ENCODE data around the gene ITIH2. TPM values are rescaled to one million over a fixed set of nuclear protein-coding genes. Genes with fewer than 3 reads are reported as not detected.
"Not testable (repeated sequence)": the region's sequence is repeated elsewhere in the genome, so short reads cannot be mapped to it uniquely, and the experiment has no call there.

Gene ITIH2
- total and polyA plus RNA-seq, 4 donors: 23.4 to 128 (median 30.2) TPM

DNA sequence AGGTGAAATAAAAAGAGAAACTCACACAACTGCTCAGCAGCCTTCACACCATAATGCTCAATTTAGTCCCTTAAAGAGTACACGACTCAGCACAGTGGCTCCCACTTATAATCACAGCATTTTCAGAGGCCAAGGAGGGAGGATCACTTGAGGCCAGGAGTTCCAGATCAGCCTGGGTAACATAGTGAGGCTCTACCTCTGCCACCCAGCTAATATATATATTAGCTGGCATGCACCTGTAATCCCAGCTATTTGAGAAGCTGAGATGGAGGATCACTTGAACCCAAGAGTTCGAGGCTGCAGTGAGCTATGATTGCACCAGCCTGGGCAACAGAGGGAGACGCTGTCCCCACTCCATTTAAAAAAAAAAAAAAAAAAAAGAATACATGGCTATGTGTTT, 2.2 kb downstream of the ITIH2 start:
- 100% methylated on average over 1 of the region's 3 CpGs for whole genome bisulfite sequencing (ENCODE audit: insufficient coverage)
- H3K9me3 ChIP-seq (ENCODE audit: control insufficient read depth, insufficient read depth, low read length): no peaks in the 10 kb centered on the region
- no peak overlapping the region for H3K27ac ChIP-seq (ENCODE audit: low read depth, low read length)
- no peak for DNase-seq (ENCODE audit: low read depth in 4 of 6, low spot score in 6 of 6)
- no peaks in the 10 kb centered on the region for H3K27me3 ChIP-seq (ENCODE audit: control insufficient read depth, insufficient read depth, low read length)
- no peak overlapping the region for H3K4me3 ChIP-seq (ENCODE audit: low read depth, low read length)
- no peaks in the 10 kb centered on the region for H3K4me1 ChIP-seq (ENCODE audit: control insufficient read depth, insufficient read depth, low read length)
- no peaks in the 10 kb centered on the region for H3K36me3 ChIP-seq (ENCODE audit: control insufficient read depth, insufficient read depth, low read length)

DNA sequence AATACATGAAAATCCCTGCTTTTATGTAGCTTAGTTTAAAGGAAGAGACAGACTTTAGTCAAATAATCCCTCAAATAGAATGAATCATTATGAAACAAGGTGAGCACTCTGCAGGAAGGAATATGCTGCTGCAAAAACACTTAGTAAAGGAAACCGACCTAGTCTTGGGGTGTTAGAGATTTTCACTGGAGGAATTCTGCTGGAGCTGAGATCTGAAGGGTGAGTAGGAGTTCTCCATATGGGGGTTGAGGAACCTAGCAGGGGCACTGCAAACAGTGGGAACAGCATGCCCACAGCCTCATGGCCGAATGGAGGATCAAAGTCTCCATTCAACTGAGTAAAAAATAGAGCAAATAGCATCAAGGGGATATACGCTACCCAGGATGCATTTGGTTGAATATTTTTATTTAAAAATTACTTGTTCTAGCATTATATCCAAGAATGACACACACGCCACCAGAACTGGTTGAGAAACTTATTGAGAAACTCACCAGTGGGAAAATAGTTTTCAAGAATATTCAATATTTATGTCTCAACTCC, 3.5 kb downstream of the ITIH2 start:
- 80% methylated on average over 1 of the region's 4 CpGs for WGBS (ENCODE audit: insufficient coverage)

DNA sequence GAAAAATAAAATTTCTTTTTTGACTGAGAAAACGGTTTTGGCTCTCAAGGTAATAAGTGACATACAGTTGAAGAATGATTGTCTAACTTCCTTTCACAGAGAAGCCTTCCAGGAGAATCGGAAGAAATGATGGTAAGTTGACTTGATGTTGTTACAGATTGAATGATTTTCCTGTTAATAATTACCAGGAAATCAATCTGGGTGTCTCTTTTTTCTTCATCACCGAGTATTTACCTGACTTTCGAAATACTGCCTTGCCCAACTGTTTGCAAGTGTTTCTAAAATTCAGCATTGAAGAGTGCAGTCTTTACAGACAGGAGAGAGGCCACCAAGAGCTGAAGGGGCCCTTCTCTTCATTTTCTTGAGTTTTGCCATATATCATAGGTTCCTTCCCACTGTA, 4.0 kb downstream of the ITIH2 start:
- WGBS (ENCODE audit: insufficient coverage): no CpG with 5 or more reads among the region's 4 CpGs
- H3K4me3 ChIP-seq (ENCODE audit: low read depth, low read length): no peak overlapping the region
- no peaks in the 10 kb centered on the region for H3K4me1 ChIP-seq (ENCODE audit: control insufficient read depth, insufficient read depth, low read length)
- no peaks in the 10 kb centered on the region for H3K36me3 ChIP-seq (ENCODE audit: control insufficient read depth, insufficient read depth, low read length)
- H3K27me3 ChIP-seq (ENCODE audit: control insufficient read depth, insufficient read depth, low read length): no peaks in the 10 kb centered on the region
- H3K27ac ChIP-seq (ENCODE audit: low read depth, low read length): no peak overlapping the region
- no peak for DNase-seq (ENCODE audit: low read depth in 4 of 6, low spot score in 6 of 6)
- no peaks in the 10 kb centered on the region for H3K9me3 ChIP-seq (ENCODE audit: control insufficient read depth, insufficient read depth, low read length)

More for the DNA sequence above, 3.5 kb downstream of the ITIH2 start:
- no peak for DNase-seq (ENCODE audit: low read depth in 4 of 6, low spot score in 6 of 6)
- Histone ChIP-seq H3K4me1 (ENCODE audit: control insufficient read depth, insufficient read depth, low read length) (no peaks in the 10 kb centered on the region), H3K9me3 (ENCODE audit: control insufficient read depth, insufficient read depth, low read length) (no peaks in the 10 kb centered on the region), H3K27ac (ENCODE audit: low read depth, low read length) (no peak overlapping the region), H3K4me3 (ENCODE audit: low read depth, low read length) (no peak overlapping the region), H3K36me3 (ENCODE audit: control insufficient read depth, insufficient read depth, low read length) (no peaks in the 10 kb centered on the region), H3K27me3 (ENCODE audit: control insufficient read depth, insufficient read depth, low read length) (no peaks in the 10 kb centered on the region)

DNA sequence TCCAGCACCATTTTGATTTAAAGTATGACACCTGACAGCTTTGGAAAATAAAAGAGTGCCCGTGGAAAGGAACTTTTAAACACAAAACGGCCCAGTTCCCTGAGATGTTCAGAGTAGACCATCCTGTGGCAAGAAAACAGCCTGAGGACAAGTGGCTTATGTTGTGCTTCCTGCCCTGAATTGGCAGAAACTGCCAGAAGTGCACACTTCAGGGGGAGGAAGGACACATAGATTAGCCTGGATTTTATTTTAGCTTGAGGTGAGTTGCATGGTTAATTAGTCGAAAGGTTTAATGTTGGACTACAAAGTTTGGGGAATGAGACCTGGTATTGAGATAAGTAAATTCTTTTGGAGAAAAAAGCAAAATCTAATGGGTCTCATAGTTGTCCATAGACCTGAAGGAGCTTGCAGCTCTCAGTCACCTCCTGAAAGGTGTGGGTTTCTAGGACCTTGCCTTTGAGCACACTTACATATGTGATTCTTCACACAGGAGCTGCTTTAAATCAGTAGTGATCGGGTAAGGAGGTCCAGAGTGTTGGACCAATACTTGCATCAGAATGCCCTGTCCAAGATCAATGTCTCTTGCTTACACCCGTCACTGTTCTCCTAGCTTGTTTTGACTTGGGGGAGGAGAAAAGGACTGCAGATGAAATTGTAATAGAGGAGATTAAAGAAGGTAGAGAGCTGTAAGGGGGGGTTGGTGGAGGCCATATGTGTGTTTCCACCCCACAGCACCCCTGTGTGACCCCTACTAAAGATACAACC, 4.9 kb downstream of the ITIH2 start:
- H3K4me1 ChIP-seq (ENCODE audit: control insufficient read depth, insufficient read depth, low read length): no peaks in the 10 kb centered on the region
- H3K27ac ChIP-seq (ENCODE audit: low read depth, low read length): no peak overlapping the region
- DNase-seq (ENCODE audit: low read depth in 4 of 6, low spot score in 6 of 6): no peak
- H3K4me3 ChIP-seq (ENCODE audit: low read depth, low read length): no peak overlapping the region
- no peaks in the 10 kb centered on the region for H3K36me3 ChIP-seq (ENCODE audit: control insufficient read depth, insufficient read depth, low read length)
- H3K9me3 ChIP-seq (ENCODE audit: control insufficient read depth, insufficient read depth, low read length): no peaks in the 10 kb centered on the region
- WGBS (ENCODE audit: insufficient coverage): 85% methylated on average over 4 of the region's 5 CpGs
- no peaks in the 10 kb centered on the region for H3K27me3 ChIP-seq (ENCODE audit: control insufficient read depth, insufficient read depth, low read length)

DNA sequence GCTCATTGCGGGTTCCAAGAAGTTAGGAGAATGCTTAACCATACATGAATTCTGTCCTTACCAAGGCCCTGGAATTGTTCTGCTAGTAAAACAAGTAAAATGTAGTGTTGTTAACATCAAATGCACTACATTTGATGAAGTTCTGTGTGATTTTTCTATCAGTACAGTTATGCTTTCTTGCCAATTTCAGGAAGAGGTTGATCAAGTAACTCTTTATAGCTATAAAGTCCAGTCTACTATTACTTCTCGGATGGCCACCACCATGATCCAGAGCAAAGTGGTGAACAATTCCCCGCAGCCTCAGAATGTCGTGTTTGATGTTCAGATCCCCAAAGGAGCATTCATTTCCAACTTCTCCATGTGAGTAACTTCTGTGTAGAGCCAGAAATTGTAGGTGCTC, 5.7 kb downstream of the ITIH2 start:
- WGBS (ENCODE audit: insufficient coverage): no CpG with 5 or more reads among the region's 4 CpGs
- Histone ChIP-seq H3K4me3 (ENCODE audit: low read depth, low read length) (no peak overlapping the region), H3K36me3 (ENCODE audit: control insufficient read depth, insufficient read depth, low read length) (no peaks in the 10 kb centered on the region), H3K27me3 (ENCODE audit: control insufficient read depth, insufficient read depth, low read length) (no peaks in the 10 kb centered on the region), H3K27ac (ENCODE audit: low read depth, low read length) (no peak overlapping the region), H3K9me3 (ENCODE audit: control insufficient read depth, insufficient read depth, low read length) (no peaks in the 10 kb centered on the region), H3K4me1 (ENCODE audit: control insufficient read depth, insufficient read depth, low read length) (no peaks in the 10 kb centered on the region)
- no peak for DNase-seq (ENCODE audit: low read depth in 4 of 6, low spot score in 6 of 6)

DNA sequence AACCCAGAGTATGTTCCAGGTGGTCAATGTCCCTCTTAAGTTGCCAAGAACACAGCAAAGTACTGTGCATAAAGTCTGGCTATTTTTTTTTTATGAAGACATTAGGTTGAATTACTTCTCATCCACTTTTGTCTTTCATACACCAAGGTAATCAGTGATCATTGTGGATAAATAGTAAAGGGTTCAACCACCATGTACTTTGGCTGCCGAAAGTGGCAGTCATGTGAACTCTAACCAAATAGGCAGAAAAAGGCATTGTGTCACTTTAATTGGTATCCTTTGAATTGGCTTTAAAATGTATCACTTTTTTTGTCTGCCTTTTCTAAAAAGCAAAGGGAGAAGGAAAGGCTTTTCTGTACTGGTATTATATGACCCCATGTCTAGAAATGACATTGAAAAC, 7.3 kb downstream of the ITIH2 start:
- Histone ChIP-seq H3K36me3 (ENCODE audit: control insufficient read depth, insufficient read depth, low read length) (no peaks in the 10 kb centered on the region), H3K4me1 (ENCODE audit: control insufficient read depth, insufficient read depth, low read length) (no peaks in the 10 kb centered on the region), H3K9me3 (ENCODE audit: control insufficient read depth, insufficient read depth, low read length) (no peaks in the 10 kb centered on the region), H3K27ac (ENCODE audit: low read depth, low read length) (no peak overlapping the region), H3K4me3 (ENCODE audit: low read depth, low read length) (no peak overlapping the region), H3K27me3 (ENCODE audit: control insufficient read depth, insufficient read depth, low read length) (no peaks in the 10 kb centered on the region)
- no peak for DNase-seq (ENCODE audit: low read depth in 4 of 6, low spot score in 6 of 6)
- WGBS (ENCODE audit: insufficient coverage): no CpG with 5 or more reads among the region's 1 CpG

DNA sequence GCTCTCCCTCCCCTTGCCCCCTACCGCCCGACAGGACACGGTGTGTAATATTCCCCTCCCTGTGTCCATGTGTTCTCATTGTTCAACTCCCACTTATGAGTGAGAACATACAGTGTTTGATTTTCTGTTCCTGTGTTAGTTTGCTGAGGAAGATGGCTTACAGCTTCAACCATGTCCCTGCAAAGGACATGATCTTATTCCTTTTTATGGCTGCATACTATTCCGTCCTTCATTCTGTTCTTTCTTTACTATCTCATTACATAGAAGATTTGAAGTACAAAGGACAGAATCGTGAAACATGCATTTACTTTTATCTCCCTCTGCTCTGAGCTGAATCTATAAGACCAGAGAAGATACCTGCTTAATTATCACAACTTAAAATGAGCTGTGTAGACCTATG, 8.0 kb downstream of the ITIH2 start:
- H3K4me1 ChIP-seq (ENCODE audit: control insufficient read depth, insufficient read depth, low read length); H3K27me3 ChIP-seq (ENCODE audit: control insufficient read depth, insufficient read depth, low read length); H3K4me3 ChIP-seq (ENCODE audit: low read depth, low read length); H3K27ac ChIP-seq (ENCODE audit: low read depth, low read length); H3K9me3 ChIP-seq (ENCODE audit: control insufficient read depth, insufficient read depth, low read length); DNase-seq (ENCODE audit: low read depth in 4 of 6, low spot score in 6 of 6); H3K36me3 ChIP-seq (ENCODE audit: control insufficient read depth, insufficient read depth, low read length): not testable (repeated sequence)
- no CpG with 5 or more reads among the region's 5 CpGs for WGBS (ENCODE audit: insufficient coverage)

DNA sequence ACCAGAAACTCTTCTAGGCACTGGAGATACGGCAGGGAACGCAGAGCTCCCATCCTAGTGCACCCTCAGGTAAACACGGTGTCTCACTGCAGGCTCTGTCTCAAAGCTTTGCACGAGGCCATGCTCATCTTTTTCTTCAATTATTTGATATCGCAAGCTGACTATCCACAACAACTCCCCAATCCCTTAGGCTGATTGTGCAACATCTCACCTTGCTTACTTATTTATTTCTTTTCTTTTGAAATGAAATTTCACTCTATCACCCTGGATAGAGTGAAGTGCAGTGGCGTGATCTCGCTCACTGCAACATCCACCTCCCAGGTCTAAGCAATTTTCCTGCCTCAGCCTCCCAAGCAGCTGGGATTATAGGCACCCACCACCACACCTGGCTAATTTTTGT, 12.4 kb downstream of the ITIH2 start:
- H3K27me3 ChIP-seq (ENCODE audit: control insufficient read depth, insufficient read depth, low read length): no peaks in the 10 kb centered on the region
- DNase-seq (ENCODE audit: low read depth in 4 of 6, low spot score in 6 of 6): no peak
- H3K27ac ChIP-seq (ENCODE audit: low read depth, low read length): no peak overlapping the region
- no peaks in the 10 kb centered on the region for H3K36me3 ChIP-seq (ENCODE audit: control insufficient read depth, insufficient read depth, low read length)
- H3K9me3 ChIP-seq (ENCODE audit: control insufficient read depth, insufficient read depth, low read length): no peaks in the 10 kb centered on the region
- H3K4me3 ChIP-seq (ENCODE audit: low read depth, low read length): no peak overlapping the region
- WGBS (ENCODE audit: insufficient coverage): 90% methylated on average over 5 of the region's 7 CpGs
- H3K4me1 ChIP-seq (ENCODE audit: control insufficient read depth, insufficient read depth, low read length): no peaks in the 10 kb centered on the region

DNA sequence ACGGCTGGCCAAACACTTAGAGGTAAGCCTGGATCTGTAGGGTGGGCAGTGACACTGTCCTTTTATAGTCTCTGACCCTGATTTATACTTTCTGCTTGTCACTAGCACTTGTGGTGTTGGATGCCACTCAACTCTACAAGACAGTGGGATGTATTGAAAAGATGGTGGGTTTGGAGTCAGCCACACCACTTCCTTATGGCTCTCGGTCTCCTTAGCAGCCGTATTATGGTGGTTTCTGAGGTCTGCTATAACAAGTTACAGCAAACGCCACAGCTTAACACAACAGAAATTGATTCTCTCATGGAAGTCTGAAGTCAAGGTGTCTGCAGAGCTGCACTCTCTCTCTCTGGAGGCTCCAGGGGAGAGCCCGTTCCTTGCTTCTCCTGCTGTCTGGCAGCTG, 14.7 kb downstream of the ITIH2 start:
- Histone ChIP-seq H3K4me1 (ENCODE audit: control insufficient read depth, insufficient read depth, low read length) (no peaks in the 10 kb centered on the region), H3K27me3 (ENCODE audit: control insufficient read depth, insufficient read depth, low read length) (no peaks in the 10 kb centered on the region), H3K36me3 (ENCODE audit: control insufficient read depth, insufficient read depth, low read length) (no peaks in the 10 kb centered on the region), H3K27ac (ENCODE audit: low read depth, low read length) (no peak overlapping the region), H3K4me3 (ENCODE audit: low read depth, low read length) (no peak overlapping the region), H3K9me3 (ENCODE audit: control insufficient read depth, insufficient read depth, low read length) (no peaks in the 10 kb centered on the region)
- no peak for DNase-seq (ENCODE audit: low read depth in 4 of 6, low spot score in 6 of 6)
- WGBS (ENCODE audit: insufficient coverage): 82% methylated on average over 3 of the region's 5 CpGs

DNA sequence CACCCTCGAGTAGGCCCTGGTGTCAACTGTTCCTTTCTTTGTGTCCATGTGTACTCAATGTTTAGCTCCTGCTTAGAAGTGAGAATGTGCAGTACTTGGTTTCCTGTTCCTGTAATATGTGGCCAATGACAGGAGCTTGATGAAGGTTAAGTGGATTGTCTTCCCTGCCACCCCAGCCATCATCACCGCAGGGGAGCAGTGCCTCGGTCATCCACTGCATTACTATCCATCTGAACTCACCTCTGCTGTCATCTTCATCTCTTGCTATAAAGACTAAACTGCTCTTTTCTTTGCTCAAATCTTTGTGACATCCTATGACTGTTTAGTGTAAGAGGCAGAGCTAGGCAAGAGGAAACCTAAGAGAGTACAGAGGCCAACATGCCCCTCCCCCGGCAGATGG, 15.6 kb downstream of the ITIH2 start:
- Histone ChIP-seq H3K9me3 (ENCODE audit: control insufficient read depth, insufficient read depth, low read length) (no peaks in the 10 kb centered on the region), H3K27ac (ENCODE audit: low read depth, low read length) (no peak overlapping the region), H3K4me3 (ENCODE audit: low read depth, low read length) (no peak overlapping the region), H3K27me3 (ENCODE audit: control insufficient read depth, insufficient read depth, low read length) (no peaks in the 10 kb centered on the region), H3K4me1 (ENCODE audit: control insufficient read depth, insufficient read depth, low read length) (no peaks in the 10 kb centered on the region), H3K36me3 (ENCODE audit: control insufficient read depth, insufficient read depth, low read length) (no peaks in the 10 kb centered on the region)
- WGBS (ENCODE audit: insufficient coverage): 67% methylated on average over 1 of the region's 4 CpGs
- DNase-seq (ENCODE audit: low read depth in 4 of 6, low spot score in 6 of 6): no peak

Data from spinal cord (tissue), 10 donors.